HG03045 (cell line): Measurements from ENCODE around the gene RAB7B.
"Not testable (repeated sequence)": the region's sequence is repeated elsewhere in the genome, so short reads cannot be mapped to it uniquely, and the experiment has no call there.

Experiments used
- ATAC-seq: cut with Tn5 transposase; IDR thresholded peaks from one replicate; pipeline ENCODE4 v1.9.1; 2021; ENCODE audit warnings: mild to moderate bottlenecking, moderate library complexity; ENCODE audit not compliant: unreplicated experiment

The RAB7B gene

DNA sequence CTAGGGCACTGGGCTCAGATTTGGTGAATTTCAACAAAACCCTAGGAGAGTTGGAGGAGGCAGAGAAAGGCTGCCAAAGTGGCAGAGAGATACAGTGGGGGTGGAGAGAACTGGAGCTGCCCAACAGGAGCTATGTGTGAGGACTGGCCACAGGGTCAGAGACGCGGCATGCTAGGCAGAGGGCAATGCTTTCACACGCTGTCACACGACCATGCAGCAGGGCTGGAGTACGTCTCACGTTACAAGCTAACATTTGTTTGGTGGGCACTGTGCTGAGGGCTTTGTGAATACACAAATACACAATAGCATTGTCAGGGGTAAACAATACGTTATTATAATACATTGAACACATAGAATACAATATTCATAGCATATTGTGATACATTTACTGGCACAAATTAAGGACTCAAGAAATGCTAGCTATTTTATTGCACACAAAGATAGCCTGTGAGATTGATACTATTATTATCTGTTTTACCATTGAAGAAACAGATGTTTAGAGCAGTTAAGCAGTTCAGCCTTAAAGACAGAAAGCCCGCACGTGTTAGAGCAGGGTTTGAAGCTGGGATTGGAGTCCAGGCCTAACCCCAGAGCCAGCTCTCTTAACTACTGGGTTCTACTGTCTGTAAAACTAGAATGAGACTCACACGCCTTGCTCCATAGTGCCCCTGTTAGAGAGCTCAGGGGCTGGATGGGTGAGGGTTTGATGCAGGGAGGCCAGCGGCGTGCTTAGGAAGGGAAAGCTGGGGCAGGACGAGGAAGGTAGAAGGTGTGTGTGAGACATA lies 4.5 kb downstream of the RAB7B start:
- ATAC-seq: no peak

DNA sequence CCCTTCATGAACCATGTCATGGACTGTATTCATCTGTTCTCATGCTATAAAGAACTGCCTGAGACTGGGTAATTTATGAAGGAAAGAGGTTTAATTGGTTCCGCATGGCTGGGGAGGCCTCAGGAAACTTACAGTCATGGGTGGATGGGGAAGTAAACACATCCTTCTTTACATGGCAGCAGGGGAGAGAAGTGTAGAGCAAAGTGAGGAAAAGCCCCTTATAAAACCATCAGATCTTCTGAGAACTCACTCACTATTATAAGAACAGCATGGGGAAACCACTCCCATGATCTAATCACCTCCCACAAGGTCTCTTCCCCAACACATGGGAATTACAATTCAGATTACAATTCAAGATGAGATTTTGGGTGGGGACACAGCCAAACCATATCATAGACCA lies 6.6 kb downstream of the RAB7B start:
- ATAC-seq: not testable (repeated sequence)

DNA sequence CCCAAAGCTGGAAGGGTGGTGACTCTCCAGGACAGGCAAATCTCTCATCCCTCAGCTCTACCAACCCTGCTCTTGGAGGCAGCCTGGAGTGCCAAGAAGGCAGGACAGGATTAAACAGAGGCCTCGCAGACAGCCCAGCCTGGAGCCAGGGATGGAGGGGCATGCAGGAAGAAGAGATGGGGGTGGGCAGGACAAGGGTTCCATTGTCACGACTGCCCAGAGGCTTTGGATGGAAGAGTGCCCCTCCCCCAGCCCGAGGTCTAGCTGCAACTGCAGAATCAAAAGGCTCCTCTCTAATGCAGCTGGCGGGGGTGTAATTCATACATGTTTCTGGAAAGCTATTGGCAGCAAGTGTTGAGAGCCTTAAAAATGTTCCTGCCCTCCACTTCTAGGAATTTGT lies 8.8 kb downstream of the RAB7B start:
- ATAC-seq: no peak

DNA sequence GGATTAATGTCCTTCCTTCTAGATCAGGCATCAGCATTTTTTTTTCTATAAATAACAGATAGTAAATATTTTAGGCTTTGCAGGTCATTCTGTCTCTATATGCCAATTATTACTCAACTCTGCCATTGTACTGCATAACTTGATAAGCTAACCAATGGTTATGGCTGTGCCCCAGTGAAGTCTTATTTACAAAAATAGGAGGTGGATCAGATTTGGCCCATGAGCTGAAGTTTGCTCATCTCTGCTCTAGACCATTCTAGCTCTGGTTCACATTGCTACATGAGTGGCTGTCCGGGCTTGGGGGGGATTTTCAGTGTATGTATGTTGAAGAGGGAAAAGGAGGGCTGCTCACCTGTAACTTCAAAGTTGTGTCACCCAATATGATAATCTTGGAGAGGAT lies 10.1 kb downstream of the RAB7B start:
- ATAC-seq: no peak

DNA sequence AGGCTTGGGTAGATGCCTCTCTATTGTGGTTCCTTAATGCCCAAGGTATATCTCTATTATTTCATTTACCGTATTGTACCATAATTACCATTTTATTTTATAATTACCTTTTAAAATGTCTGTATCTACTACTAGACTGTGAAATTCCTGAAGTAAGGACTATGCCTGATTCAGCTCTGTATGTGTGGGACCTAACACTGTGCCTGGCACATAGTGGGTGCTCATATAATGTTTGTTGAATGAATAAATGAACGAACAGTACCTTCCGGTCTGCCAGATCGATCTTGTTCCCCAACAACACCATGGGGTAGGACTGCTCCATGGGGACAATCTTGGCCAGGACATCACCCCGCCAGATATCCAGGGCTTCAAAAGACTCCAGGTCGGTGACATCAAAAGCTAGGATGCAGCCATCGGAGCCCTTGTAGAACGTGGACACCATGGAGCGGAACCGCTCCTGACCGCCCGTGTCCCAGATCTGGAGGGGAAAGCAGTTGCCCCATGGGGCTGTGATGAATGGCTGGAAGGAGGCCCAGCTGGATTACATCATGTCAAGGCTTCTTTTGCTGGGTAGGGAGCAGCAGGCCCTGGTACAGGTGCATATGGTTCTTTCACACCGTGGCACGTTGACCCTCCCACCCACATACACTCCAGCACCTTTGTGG lies 10.8 kb downstream of the RAB7B start:
- no peak for ATAC-seq

DNA sequence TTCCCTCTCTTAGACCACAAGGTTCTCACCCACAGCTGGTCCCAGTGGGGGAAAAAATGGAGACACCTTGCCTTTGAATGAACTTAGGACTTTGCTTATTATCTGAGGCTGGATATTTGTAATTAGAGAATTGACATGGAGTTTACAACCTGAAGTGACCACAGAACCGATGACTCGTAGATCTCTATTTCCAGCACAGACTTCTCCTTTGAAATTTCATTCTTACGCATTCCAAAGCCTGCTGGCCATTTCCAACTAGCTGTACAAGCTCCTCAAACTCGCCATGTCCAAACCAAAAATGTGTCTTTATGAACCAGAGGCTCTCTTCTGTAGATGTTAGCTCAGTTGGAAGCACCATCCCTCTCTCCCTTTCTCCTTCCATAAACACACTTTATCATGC lies 12.0 kb downstream of the RAB7B start:
- no peak for ATAC-seq

DNA sequence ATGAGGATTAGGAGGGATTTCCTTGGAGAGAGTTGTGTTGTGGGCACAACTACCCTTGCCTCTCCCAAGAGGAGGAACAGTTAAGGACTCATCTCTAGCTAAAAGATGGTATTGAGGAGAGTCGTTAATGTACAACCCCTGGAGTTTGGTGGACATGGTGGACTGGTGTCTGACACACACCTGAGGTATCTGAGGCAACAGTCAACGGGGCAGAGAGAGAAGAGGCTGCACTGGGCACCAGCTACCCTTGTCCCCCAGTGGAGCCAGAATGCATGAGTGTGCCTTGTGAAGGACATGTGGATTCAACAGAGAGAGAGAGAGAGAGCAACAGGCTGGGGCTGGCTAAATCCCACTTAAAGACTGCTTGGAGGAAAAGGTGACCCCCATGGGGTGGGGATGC lies 13.0 kb downstream of the RAB7B start:
- no peak for ATAC-seq

DNA sequence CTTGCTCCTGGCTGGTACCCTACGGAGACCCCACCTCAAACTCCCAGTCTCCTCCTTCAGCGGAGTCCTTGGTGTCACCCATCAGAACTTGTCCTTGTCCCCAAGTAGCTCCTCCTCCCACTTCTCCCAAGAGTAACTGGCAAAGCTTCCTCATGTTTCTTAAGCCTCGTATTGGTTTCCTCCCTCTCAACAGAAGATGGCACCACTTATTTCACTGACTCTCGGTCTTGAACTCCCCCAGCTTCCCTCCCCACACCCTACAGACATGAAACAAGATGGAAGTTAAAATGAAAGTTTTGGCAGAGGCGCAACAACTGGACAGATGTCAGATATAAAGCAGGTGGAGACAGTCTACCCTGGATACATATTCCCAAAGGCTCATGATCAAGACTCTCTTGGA lies 13.4 kb downstream of the RAB7B start:
- no peak for ATAC-seq

DNA sequence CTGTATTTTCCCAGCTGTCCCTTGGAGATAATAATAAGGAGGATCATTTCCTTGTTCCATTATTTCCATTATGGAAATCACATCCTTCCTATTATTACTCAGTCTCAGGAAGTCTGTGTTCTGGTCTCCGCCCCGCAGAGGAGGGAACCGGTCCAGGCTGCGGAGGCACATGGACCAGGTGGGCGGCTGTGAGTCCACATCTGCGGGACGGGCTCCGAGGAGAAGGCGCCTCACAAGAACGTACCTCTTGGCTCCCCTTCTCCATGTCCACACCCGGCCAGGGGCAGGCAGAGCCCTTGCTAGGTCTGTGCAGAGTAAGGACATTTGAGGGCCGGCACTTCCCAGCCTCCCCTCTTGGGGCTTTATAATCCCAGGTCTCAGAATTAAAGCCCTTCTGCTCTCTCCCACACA lies 14.6 kb downstream of the RAB7B start:
- ATAC-seq: no peak

DNA sequence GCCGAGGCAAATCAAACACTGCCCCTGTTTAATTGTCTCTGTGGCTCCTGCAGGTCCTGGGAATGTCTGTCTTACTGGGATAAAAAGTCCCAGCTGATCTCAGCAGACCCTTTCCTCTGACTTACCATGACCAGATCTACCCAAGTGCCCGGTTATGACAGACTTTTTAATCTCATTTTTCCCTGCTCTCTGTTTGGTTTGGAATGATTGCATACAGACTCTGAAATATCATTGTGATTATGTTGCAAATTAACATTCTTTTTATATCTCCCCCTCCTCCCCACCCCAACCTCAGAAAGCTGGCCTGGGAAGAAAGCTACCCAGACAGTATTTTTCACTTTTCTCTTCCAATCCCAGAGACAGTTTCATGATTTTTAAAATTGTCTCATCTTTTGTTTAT lies 16.3 kb downstream of the RAB7B start:
- ATAC-seq: no peak

DNA sequence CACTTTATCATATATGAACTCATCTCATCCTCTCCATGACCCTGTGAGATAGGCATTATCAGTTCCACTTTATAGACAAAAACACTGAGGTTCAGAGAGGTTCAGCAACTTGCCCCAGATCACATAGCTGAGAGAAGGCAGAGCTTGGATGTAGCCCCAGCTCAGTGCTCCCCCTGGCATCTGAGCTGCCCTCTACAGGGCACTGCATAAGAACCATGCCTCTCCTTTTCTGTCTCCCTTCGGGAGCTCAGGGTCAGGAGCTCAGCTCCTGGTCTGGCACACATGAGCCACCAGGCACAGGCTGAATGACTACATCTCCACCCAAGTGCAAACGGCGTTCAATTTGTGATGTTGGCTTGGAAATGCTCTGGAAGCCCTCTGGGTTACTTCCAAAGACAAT lies 16.9 kb downstream of the RAB7B start:
- no peak for ATAC-seq

DNA sequence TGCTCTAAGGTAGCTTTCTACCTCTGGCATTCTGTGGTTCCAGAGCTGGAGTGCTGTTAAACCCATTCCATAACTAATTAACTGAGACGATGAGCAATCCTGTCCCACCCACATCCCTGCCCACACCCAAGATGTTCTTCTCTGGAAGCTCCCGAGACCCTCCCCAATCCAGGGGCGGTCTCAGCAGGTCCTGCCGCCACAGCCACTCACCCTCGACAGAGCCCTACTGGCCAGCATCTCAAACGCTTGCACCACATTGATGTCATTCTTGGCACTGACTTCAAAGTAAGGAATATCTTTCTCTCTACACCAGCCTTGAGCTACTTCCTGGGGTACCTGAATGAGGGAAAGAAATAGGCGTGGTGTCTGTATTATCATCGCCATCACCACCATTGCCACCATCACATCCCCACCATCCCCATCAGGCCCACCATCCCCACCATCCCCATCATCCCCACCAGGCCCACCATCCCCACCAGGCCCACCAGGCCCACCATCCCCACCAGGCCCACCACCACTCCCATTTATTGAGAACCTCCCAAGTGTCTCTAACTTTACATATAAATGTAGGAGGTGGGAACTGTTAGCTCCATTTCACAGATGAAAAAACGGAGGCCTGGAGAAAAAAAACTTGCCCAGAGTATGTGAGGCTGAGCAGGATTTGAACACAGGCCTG lies 17.7 kb downstream of the RAB7B start:
- no peak for ATAC-seq

DNA sequence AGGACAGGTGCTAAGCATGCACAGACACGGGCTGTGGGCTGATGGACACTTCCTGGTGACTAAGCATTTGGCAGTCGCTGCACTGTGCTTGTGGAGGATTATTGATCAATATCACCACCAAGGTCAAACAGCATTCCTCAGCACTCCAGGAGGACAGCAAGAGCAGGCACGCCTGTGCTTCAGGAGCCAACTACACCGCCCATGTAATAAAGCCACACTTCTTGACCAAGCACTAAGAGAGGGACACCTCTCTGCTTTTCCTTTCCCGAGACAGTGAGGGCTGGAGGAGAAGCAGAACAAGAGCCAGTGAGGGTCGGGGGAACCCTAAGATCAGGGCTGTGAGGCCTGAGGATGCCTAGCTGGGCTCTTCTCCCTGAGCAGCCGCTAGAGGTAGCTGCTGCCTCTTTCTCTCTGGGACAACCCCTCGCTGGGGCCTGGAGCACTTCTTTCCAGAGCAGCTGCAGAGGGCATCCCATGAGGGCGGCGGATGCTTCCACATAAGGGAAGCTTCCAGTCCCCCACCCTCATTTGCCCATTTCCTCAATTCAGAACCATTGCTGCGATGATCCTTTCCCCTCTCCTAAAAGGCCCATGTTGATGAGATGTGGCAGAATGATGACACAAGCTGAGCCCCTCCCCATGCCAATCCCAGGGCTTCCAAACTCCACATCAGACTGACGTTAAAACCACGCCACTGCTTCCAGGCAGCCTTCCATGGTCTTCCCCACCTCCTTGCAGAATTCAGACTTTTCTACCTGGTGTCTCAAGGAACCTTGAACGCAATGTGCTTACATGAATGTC lies 19.1 kb downstream of the RAB7B start:
- no peak for ATAC-seq

DNA sequence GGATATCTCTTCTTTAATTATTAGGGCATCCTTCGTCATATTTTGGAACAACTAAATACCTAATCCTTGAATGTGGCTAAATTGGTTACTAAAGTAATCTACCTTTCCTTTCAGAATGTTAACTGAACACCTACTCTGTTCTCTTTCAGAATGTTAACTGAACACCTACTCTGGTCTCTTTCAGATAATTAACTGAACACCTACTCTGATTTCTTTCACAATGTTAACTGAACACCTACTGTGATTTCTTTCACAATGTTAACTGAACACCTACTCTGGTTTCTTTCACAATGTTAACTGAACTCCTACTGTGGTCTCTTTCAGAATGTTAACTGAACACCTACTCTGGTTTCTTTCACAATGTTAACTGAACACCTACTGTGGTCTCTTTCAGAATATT lies 21.9 kb downstream of the RAB7B start:
- no peak for ATAC-seq

DNA sequence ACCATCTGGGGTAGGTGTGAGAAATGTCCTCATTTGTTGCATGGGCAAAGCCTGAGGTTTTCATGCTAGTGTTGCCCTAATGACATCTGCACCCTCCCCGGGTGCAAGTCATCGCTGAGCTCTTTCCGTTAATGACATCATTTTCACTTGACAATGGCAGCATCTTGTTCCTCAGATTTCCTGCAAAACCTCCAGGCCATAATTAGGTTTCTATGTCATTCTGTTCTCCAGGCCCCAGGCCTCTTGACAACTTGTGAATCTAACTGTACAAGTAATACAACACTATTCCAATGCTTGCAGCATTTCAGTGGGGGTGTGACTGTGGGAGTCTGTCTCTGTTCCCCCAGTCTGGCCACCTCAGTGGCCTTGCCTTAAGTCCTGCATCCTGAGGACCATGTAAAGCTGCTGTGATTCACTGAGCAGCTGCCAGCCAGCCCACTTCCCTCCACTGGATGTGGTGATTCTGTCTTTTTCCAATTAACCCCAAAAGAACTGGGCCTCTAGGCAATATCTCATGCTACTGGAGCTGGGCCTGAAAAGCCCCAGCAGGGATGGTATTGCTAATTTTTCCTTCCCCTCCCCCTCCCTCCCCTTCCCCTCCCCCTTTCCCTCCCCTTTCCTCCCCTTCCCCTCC lies 22.8 kb downstream of the RAB7B start:
- ATAC-seq: no peak

DNA sequence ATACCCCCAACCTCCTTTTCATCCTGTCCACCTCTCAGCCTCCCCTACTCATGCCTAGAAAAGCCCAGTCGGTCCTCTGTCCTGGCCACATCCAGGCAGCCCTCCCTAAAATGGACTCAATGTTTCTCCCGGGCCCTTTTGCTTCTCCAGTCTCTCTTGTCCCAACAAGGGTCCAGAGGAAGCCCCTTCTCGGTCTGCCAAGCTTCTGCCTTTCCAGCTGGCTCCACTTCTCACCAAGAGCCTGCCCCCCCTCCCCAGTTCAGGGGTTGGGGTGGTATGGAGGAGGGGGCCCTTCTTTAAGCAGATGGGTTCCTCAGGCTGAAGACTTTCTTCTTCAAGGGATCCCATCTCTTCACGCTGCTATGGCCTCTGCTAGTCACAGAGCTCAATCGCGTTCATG lies 23.9 kb downstream of the RAB7B start:
- no peak for ATAC-seq

DNA sequence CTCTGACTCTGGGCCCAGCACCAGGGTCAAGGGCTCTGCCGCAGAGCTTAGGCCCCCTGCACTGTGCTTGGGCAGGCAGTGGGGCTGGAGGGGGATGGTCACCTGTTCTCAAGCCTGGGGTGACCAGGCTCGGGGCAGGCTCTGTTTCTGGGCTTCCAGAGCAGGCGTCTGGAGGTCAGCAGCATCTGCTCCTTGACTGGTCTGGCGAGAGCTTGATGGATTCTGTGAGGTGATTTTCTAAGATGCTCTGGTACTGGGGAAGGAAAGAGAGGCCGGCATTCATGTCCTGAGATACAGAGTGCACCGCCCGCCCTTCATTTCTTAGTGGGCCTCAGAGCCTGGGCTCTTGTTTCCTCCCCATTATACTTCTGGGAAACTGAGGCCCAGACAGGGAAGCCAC lies 24.5 kb downstream of the RAB7B start:
- no peak for ATAC-seq

DNA sequence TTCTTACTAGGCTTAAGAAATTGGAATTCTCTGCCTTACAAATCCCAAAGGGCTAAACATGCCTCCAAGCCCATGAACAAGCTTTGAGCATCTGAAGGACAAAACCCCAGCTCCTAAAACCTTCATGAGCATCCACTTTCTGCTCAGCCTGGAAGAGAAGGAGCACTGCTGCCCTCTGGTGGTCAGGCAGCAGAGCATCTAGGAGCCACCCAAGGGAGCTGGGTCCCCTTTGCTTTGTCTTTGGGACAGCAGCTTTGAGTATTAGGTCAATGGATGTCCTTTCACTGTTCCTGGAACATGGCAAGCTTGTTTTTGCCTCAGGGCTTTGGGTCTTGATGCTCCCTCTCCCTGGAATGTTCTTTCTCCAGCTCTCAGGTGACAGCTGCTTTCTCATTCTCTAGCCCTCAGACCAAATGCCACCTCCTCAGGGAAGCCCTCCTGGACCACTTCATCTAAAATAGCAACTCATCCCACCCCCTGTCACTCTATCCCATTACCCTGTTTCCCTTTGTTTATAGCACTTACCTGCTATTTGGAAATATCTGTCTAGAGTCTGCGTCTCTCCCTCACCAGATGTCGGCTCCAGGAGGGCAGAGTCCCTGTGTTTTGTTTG lies 25.7 kb downstream of the RAB7B start:
- no peak for ATAC-seq

DNA sequence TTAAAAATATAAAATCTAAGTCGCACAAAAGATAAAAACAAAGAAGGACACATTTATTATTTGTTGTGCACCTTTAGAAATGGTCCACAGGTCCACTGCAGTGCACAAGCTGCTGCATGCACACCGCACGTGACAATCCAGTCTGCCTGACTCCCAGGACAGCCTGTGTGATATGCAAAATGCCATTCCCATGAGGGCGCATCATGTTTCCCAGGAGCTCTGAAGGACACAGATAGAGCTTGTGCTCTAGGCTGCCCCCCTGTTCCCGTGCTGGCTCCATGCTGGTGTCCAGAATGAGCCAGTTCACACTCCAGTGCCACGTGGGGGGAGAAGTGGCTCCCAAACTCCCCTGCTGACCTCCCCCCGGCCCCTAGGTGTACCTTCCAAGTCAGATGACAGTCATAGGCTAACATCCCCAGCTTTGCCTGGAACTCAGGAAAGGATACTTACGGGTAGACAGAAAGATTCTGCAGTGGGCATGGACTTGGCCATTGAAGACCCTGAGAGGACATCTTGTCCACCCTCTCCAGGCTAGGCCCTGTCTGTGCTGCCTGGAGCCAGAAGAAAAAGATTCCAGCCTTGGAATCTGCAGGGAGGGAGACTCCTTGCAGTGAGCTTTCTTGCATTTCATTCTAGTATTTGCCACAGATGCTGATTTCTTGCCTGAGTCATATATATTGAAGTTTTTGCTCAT lies 26.3 kb downstream of the RAB7B start:
- ATAC-seq: no peak

DNA sequence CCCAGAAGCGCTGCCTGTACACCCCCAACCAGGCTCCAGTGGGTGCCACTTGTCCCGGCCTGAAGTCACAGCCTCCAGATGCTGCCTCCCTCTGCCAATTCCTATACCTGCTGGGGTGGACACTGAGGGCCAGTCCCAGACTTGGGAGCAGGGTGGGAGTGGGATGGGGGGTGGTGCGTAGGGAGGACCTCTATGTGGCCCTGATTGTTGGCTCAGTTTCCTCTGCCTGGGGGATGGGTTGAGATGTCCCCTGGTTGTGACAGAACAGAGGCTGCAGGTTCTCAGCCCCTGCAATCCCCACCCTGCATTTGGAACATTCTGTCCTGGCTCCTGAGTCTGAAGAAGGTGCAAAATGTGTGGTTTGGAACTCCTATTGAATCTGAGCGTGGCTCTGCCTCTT lies 27.2 kb downstream of the RAB7B start:
- no peak for ATAC-seq
